Activated naive CD8-positive, alpha-beta T cell treated with anti-CD3 and anti-CD28 coated beads, Interleukin-2, amount 50 U/mL, for 24 hours (primary cell): ENCODE measurements around the gene APCDD1.

Experiments
- ATAC-seq: fragments of 150-1000 bp; cut with Tn5 transposase; one replicate; pipeline ENCODE4 v1.10.0; 2021
- DNase-seq: peaks from one replicate; pipeline ENCODE4 v3.0.0; 2021
- H3K27ac Mint-ChIP-seq: one replicate; pipeline ENCODE4 v1.8.0; 2021; ENCODE audit warnings: mild to moderate bottlenecking, mixed read lengths
- H3K27me3 Mint-ChIP-seq: one replicate; pipeline ENCODE4 v1.8.0; 2021; ENCODE audit warnings: mixed read lengths
- H3K36me3 Mint-ChIP-seq: one replicate; pipeline ENCODE4 v1.8.0; 2021; ENCODE audit warnings: low read depth, mixed read lengths
- H3K4me1 Mint-ChIP-seq: one replicate; pipeline ENCODE4 v1.8.0; 2021; ENCODE audit warnings: mixed read lengths
- H3K4me3 Mint-ChIP-seq: one replicate; pipeline ENCODE4 v1.8.0; 2021; ENCODE audit warnings: mild to moderate bottlenecking, moderate library complexity, mixed read lengths
- H3K9me3 Mint-ChIP-seq: one replicate; pipeline ENCODE4 v1.8.0; 2021; ENCODE audit warnings: mixed read lengths

The APCDD1 gene

DNA sequence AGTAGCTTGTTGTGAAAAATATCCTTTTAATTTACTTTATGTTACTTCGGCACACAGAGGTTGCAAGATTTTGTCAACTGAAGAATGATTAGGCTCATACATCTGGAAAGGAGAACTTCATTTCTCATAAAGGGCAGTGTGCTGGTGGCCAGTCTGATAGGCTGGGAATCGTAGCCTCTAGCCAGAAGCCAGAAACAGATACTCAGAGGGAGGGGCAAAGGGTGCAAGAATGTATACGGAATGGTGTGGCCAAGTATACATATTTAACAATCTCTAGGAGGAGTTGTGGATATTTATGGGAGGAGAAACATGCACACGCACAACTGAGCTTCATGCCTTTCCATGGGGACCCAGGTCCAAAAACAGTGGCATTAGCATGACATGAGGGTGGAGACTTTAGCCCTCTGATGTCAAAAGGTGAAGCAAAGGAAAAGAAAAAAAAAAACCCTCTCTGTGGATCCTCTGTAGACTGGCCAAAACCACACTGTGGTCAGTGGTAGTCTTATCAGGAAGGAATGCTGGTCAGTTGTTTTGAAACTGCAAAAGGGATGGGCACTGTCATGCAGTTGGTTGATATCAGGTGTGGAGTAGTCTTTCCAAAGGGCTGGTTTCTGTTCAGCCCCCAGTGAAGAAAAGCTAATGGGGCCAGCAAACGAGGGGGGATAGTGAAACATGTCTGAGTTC lies 34.9 kb upstream of the APCDD1 start:
- Mint-ChIP-seq H3K27me3 (peaks cover 8% of the 10 kb centered on the region), H3K9me3 (peaks cover 4% of the 10 kb centered on the region), H3K4me1 (peaks cover 1% of the 10 kb centered on the region), H3K27ac (no peak overlapping the region), H3K36me3 (no peaks in the 10 kb centered on the region), H3K4me3 (no peak overlapping the region)
- no peak for DNase-seq
- no peak for ATAC-seq

DNA sequence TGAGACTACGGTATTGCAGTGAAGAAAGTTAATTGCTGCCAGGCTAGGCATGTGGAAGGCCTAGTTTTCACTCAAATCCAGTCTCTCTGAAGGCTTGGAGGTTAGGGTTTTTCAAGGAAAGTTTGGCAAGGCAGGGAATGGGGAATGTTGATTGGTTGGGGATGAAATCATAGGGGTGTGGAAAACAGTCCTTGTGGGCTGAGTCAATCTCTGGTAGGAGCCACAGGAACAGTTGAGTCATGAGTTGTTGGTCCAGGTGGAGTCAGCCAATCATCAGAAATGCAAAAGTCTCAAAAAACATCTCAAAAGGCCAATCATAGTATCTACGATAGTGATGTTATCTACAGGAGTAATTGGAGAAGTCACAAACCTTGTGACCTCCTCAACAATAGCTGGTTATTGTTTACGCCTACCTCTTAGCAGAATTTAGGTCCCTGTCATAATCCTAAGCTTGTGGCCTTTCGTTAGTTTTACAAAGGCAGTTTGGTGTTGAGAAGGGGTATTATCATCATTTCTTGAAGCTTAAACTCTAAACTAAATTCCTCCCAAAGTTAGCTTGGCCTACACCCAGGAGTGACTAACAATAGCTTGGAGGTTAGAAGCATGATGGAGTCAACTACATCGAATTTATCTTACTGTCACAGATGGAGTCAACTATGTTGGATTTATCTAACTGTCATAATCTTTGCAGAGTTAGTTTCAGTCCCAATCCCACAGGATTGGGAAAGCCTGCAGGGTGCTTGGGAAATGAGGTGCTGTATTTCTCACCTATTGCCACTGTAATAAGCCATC lies 33.7 kb upstream of the APCDD1 start:
- ATAC-seq (no peak), DNase-seq (no peak)
- Mint-ChIP-seq H3K27ac (no peak overlapping the region), H3K36me3 (no peaks in the 10 kb centered on the region), H3K9me3 (peaks cover 4% of the 10 kb centered on the region), H3K4me3 (no peak overlapping the region), H3K27me3 (peaks cover 13% of the 10 kb centered on the region), H3K4me1 (peaks cover 1% of the 10 kb centered on the region)

DNA sequence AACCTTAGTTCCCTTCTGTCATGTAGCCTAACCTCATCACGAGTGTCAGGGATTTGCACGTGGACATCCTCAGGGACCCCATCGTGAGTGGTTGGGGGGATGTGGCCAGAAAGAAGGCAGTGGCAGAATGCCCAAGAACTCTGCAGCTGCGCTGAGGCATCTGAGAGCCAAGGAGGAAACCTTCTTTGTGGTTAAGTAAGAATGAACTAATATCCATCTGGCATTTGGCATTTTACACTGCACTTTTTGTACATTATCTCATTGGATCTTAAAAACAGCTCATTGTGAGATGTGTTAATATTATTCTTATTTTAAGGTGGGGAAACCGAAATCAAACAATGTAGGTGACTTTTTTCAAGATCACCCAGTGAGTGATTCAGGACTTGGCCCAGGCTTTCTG lies 32.6 kb upstream of the APCDD1 start:
- Mint-ChIP-seq H3K27me3 (peaks cover 12% of the 10 kb centered on the region), H3K36me3 (no peaks in the 10 kb centered on the region), H3K9me3 (peaks cover 4% of the 10 kb centered on the region), H3K4me3 (no peak overlapping the region), H3K27ac (no peak overlapping the region), H3K4me1 (peaks cover 1% of the 10 kb centered on the region)
- no peak for ATAC-seq
- no peak for DNase-seq

- Mint-ChIP-seq H3K9me3 (peaks cover 4% of the 10 kb centered on the region), H3K36me3 (no peaks in the 10 kb centered on the region), H3K27me3 (peaks cover 12% of the 10 kb centered on the region), H3K27ac (no peak overlapping the region), H3K4me1 (peaks cover 1% of the 10 kb centered on the region), H3K4me3 (no peak overlapping the region)
- DNase-seq (no peak), ATAC-seq (no peak)
These were observed 31.7 kb upstream of the APCDD1 start for GRCh38 chr18:10422731-10423130.

GRCh38 chr18:10424585-10425307 lies 29.7 kb upstream of the APCDD1 start:
- H3K27ac Mint-ChIP-seq, result no peak overlapping the region
- H3K4me3 Mint-ChIP-seq, result no peak overlapping the region
- ATAC-seq (no peak), DNase-seq (no peak)
- H3K9me3 Mint-ChIP-seq, result peaks cover 4% of the 10 kb centered on the region
- H3K36me3 Mint-ChIP-seq, result no peaks in the 10 kb centered on the region
- H3K27me3 Mint-ChIP-seq, result peaks cover 12% of the 10 kb centered on the region
- H3K4me1 Mint-ChIP-seq, result peaks cover 1% of the 10 kb centered on the region

- Mint-ChIP-seq H3K27ac (no peak overlapping the region), H3K36me3 (no peaks in the 10 kb centered on the region), H3K4me3 (no peak overlapping the region), H3K27me3 (no peaks in the 10 kb centered on the region), H3K9me3 (no peaks in the 10 kb centered on the region), H3K4me1 (no peaks in the 10 kb centered on the region)
- DNase-seq (no peak), ATAC-seq (no peak)
These were observed 23.8 kb upstream of the APCDD1 start for GRCh38 chr18:10430677-10431076.

- H3K9me3 Mint-ChIP-seq, result no peaks in the 10 kb centered on the region
- H3K27me3 Mint-ChIP-seq, result no peaks in the 10 kb centered on the region
- no peak for ATAC-seq
- no peak overlapping the region for H3K27ac Mint-ChIP-seq
- no peaks in the 10 kb centered on the region for H3K4me1 Mint-ChIP-seq
- H3K36me3 Mint-ChIP-seq, result no peaks in the 10 kb centered on the region
- no peak overlapping the region for H3K4me3 Mint-ChIP-seq
- DNase-seq, result no peak
These were observed 22.8 kb upstream of the APCDD1 start for GRCh38 chr18:10431680-10432079.

- H3K4me1 Mint-ChIP-seq, result no peaks in the 10 kb centered on the region
- no peak for ATAC-seq
- H3K4me3 Mint-ChIP-seq, result no peak overlapping the region
- DNase-seq, result no peak
- no peaks in the 10 kb centered on the region for H3K27me3 Mint-ChIP-seq
- no peaks in the 10 kb centered on the region for H3K9me3 Mint-ChIP-seq
- H3K27ac Mint-ChIP-seq, result no peak overlapping the region
- no peaks in the 10 kb centered on the region for H3K36me3 Mint-ChIP-seq
These were observed 21.7 kb upstream of the APCDD1 start for GRCh38 chr18:10432781-10433180.

- ATAC-seq (no peak), DNase-seq (no peak)
- Mint-ChIP-seq H3K4me3 (no peak overlapping the region), H3K27ac (no peak overlapping the region), H3K27me3 (no peaks in the 10 kb centered on the region), H3K9me3 (no peaks in the 10 kb centered on the region), H3K4me1 (no peaks in the 10 kb centered on the region), H3K36me3 (no peaks in the 10 kb centered on the region)
These were observed 18.3 kb upstream of the APCDD1 start for GRCh38 chr18:10436160-10436559.

DNA sequence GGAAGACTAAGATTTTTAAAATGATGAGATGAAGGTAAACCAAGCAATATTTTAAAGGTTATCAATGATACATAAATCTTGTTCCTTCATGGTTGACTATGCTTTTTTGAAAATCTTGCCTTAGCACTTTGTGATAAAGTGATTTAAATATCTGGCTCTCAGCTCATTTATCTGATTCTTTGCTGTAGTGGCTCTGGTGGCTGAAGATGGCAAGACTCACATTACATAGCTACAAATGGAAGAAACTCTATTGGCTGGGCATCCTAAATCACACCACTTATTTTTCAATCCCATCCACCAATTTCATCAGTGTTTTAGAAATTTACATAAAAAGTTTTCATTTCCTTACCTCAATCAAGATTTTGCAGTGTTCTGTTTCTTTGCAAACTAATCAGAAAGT lies 16.6 kb upstream of the APCDD1 start:
- no peak for ATAC-seq
- no peaks in the 10 kb centered on the region for H3K9me3 Mint-ChIP-seq

DNA sequence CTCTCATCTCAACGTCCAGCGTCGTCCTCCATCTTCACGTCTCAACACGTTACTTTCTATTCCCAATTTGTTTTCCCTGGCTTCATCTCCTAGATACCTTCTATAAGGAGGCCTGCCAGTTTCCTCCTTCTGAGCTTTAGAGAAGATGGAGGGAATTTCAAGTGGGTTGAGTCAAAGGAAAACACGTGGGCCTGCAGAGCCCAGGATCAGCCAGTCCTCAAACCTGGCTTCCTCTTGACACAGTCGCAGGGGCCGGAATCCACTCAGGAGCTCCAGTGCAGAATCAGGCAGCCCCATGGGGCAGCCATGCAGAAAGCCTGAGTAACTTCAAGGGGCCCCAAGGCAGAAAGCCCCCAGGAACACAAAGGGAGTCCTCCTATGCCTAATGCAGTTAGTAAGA lies 14.5 kb upstream of the APCDD1 start:
- H3K9me3 Mint-ChIP-seq, result no peaks in the 10 kb centered on the region
- H3K4me1 Mint-ChIP-seq, result no peaks in the 10 kb centered on the region
- DNase-seq (no peak), ATAC-seq (no peak)
- no peak overlapping the region for H3K27ac Mint-ChIP-seq
- H3K4me3 Mint-ChIP-seq, result no peak overlapping the region
- no peaks in the 10 kb centered on the region for H3K36me3 Mint-ChIP-seq
- H3K27me3 Mint-ChIP-seq, result no peaks in the 10 kb centered on the region

More for the DNA sequence above, 16.6 kb upstream of the APCDD1 start:
- no peak for DNase-seq
- no peak overlapping the region for H3K4me3 Mint-ChIP-seq
- H3K27me3 Mint-ChIP-seq, result no peaks in the 10 kb centered on the region
- H3K27ac Mint-ChIP-seq, result no peak overlapping the region
- no peaks in the 10 kb centered on the region for H3K4me1 Mint-ChIP-seq
- no peaks in the 10 kb centered on the region for H3K36me3 Mint-ChIP-seq

DNA sequence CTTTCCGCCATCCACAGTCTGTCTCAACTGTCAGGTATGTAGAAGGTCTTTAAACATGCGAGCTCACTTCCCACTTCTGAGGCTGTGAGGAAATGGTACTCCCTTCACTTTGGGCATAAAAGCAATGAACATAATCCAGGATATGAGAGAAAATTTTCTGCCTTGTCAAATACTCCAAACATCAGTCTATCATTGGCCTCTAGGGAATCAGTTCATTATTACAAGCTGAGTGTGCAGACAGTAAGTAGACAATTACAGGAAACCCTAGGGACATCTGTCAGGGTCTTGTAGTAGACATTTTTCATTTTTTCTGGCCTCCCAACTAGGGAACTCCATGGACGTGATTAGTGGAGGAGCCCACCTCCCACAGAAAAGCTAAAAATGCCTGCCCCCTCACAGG lies 13.6 kb upstream of the APCDD1 start:
- Mint-ChIP-seq H3K27me3 (no peaks in the 10 kb centered on the region), H3K36me3 (no peaks in the 10 kb centered on the region), H3K9me3 (no peaks in the 10 kb centered on the region), H3K4me3 (no peak overlapping the region), H3K4me1 (no peaks in the 10 kb centered on the region), H3K27ac (no peak overlapping the region)
- no peak for DNase-seq
- no peak for ATAC-seq

DNA sequence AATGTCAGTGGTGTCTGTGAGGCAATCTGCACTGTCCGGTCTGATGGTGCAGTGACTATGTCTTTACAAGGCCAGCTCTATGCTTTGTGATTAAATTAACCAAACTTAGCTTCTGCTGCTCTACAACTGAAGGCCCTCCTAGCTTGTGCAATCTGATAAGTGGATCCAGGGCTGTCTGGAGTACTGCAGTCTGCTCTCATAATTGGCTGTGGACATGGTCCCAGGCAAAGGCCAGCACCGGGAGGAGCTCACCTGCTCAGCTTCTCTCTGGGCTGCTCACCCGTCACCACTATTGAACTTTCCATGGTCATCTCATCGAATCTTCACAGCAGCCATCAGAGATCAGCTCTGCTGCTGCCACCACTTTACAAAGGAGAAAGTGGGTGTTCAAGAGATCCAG lies 13.0 kb upstream of the APCDD1 start:
- ATAC-seq (no peak), DNase-seq (no peak)
- no peaks in the 10 kb centered on the region for H3K27me3 Mint-ChIP-seq
- no peak overlapping the region for H3K4me3 Mint-ChIP-seq
- H3K27ac Mint-ChIP-seq, result no peak overlapping the region
- H3K4me1 Mint-ChIP-seq, result no peaks in the 10 kb centered on the region
- H3K36me3 Mint-ChIP-seq, result no peaks in the 10 kb centered on the region
- H3K9me3 Mint-ChIP-seq, result no peaks in the 10 kb centered on the region

- DNase-seq (no peak), ATAC-seq (no peak)
- H3K27me3 Mint-ChIP-seq, result no peaks in the 10 kb centered on the region
- no peak overlapping the region for H3K4me3 Mint-ChIP-seq
- H3K9me3 Mint-ChIP-seq, result no peaks in the 10 kb centered on the region
- no peaks in the 10 kb centered on the region for H3K36me3 Mint-ChIP-seq
- no peaks in the 10 kb centered on the region for H3K4me1 Mint-ChIP-seq
- H3K27ac Mint-ChIP-seq, result no peak overlapping the region
These were observed 11.9 kb upstream of the APCDD1 start for GRCh38 chr18:10442551-10442971.

DNA sequence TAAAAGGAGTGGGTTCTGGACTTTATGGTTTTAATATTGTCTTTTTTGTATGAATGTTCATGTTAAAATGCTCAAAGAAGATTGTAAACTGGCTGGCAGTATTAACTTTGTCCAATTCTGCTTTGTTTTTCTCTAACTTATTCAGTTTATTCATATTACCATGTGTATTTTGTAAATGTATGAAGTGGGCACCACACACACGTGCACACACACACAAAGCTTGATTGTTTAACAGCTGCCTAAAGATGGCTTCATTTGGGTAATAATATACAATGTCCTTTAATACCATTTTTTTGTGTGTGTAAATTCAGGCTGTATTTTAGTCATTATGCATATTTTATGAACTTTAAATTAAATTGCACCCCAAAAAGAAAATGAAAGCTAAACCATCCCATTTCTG lies 11.4 kb upstream of the APCDD1 start:
- Mint-ChIP-seq H3K27ac (no peak overlapping the region), H3K4me1 (no peaks in the 10 kb centered on the region), H3K27me3 (no peaks in the 10 kb centered on the region), H3K4me3 (no peak overlapping the region), H3K9me3 (no peaks in the 10 kb centered on the region), H3K36me3 (no peaks in the 10 kb centered on the region)
- ATAC-seq, result no peak
- no peak for DNase-seq
